Measurements from ENCODE around the gene DMAC2.
"Not testable (repeated sequence)": the region's sequence is repeated elsewhere in the genome, so short reads cannot be mapped to it uniquely, and the experiment has no call there.

The DMAC2 gene

DNA sequence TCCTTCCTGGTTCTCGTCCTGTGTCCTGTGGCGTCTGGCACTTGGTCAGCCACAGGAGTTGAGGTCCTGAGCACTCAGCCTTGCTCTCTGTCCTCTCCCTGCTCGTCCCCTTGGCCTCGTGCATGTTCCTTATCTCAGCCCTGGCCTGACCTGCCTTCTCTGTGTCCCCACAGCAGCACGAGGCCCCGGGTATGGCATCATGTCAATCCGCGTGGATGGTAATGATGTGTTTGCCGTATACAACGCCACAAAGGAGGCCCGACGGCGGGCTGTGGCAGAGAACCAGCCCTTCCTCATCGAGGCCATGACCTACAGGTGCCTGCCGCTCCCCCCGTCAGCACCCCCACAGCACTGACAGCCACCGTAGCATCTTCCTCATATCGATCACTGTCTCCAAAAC, 17.3 kb downstream of the DMAC2 start:
- no peak for DNase-seq (ENCODE audit: low read depth in 2 of 2)

DNA sequence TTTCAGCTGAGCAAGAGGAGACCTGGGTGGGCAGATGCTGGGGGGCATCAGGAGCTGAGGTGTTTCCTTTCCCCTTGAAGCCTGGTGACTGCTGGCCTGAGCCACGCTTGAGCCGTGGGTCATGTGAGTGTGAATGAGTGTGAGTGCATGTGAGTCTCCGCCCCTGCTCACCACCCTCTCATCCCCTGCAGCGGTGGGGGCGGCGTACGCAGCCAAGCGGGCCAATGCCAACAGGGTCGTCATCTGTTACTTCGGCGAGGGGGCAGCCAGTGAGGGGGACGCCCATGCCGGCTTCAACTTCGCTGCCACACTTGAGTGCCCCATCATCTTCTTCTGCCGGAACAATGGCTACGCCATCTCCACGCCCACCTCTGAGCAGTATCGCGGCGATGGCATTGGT, 17.7 kb downstream of the DMAC2 start:
- no peak for DNase-seq (ENCODE audit: low read depth in 2 of 2)

DNA sequence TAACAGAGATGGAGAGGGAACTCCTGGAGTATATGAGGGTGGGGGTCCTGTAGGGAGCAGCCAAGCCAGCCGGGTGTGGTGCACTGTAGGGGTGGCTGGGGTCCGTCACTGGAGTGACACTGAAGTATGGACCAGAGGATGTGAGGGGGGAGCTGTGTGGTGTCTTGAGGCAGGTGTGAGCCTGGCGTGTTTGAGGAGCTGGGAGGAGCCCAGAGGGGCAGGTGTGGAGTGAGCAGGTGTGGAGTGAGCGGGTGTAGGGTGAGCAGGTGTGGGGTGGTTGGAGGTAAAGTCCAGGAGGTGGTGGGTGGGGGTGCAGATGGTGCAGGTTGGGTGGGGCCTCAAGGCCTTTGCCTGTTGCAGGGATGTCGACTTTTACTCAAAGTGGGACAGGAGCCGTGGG, 18.4 kb downstream of the DMAC2 start:
- DNase-seq (ENCODE audit: low read depth in 2 of 2), result no peak

DNA sequence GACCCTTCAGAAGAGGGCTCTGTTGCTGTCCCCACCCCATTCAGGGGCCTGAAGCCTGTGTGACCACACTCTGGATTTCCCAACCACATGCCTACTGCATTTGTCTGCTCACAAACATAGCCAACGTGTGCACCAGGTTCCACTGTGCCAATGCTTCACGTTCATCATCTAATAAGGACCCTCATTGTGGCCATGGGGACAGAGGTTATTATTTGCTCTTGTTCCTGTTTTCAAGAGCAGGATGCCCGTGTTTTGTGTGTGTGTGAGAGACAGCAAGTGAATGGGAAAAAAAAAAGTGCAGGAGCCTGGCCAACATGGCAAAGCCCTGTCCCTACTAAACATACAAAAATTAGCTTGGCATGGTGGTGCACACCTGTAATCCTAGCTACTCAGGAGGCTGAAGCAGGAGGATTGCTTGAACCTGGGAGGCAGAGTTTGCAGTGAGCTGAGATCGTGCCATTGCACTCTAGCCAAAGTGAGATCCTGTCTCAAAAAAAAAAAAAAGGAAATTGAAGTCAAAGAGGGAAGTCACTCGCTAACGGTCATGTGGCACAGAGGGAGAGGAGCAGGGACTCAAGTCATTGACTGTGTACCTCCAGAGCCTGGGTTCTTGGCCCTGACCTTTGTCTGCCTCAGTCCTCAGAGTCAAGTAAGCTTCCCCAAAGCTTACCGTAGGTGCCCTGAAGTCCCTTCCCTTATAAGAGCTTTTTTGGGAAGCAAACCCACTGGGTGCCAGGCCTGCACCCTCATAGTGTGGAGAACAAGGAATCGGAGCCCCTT, 19.4 kb downstream of the DMAC2 start:
- no peak for DNase-seq (ENCODE audit: low read depth in 2 of 2)

DNA sequence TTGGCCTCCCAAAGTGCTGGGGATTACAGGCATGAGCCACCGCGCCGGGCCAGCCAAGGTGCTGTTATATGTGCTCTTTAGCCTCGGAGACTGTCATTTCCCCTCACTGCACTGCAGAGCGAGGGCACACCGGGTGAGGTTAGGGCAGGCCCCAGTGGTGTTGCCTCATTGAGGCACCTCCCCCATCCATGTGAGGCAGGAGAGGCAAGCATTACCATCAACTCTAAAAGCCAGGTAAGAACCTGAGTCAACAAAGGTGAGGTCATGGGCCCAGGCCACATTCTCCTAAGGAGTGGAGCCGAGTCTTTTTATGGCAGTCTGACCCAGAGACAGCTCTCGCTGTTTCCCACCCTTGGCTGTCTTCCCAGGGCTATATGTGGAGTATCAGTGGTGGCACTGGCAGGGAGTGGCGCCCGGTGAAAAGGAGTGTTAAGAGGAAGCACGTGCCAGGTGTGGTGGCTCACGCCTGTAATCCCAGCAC, 23.5 kb downstream of the DMAC2 start:
- DNase-seq (ENCODE audit: low read depth in 2 of 2), result no peak

DNA sequence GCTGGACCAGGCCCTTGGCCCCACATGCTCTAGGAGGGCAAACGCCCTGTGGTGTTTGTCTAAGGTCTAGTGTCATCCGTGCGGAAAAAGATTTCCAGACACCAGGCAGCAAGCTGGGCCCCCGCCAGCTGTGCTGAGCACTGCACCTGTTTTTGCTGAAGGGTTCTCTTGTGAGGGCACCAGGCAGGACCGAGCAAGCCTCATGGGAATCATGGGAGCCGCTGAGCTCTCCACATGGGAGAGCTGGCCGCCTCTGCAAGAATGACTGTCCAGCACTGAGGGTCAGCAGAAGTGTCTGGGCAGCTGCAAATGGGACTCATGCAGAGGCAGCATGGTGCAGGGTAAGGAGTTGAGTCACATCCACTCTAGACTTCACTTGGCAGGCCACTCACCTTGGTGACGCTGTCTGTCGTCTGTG, 24.5 kb downstream of the DMAC2 start:
- no peak for DNase-seq (ENCODE audit: low read depth in 2 of 2)

DNA sequence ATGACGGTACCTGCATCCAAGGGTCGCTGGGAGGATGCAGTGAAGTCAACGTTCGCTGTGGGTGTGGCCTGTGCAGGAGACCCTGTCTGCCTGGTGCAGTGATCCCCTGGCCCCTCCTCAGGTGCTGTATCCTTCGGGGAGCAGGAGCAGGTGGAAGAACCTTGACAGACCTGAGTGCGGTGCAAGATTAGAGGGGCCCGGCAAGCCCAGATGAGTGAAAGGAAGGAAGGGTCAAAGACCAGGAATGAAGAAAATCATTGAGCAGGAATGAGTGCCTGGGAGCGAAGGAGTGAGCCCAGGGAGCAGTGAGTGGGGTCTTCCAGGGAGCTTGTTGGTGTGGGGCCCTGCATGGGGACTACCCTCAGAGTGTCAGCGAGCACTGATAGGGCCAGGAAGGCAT, 25.3 kb downstream of the DMAC2 start:
- no peak for DNase-seq (ENCODE audit: low read depth in 2 of 2)

DNA sequence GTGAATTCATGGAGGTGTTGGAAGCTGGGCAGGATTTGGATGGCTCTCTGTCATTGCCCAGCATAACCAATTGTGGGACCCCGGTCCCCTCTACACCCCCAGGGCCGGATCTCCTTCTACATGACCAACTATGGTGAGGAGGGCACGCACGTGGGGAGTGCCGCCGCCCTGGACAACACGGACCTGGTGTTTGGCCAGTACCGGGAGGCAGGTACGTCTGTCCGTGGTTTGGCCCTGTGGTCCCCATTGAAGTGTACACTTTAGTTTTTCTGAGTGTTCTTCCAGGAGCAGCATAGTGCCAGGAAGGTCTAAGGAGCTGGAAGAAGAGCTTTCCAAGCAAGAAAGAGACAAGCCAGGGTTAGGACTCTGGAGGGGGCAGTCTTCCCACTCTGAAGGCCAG, 25.8 kb downstream of the DMAC2 start:
- no peak for DNase-seq (ENCODE audit: low read depth in 2 of 2)

DNA sequence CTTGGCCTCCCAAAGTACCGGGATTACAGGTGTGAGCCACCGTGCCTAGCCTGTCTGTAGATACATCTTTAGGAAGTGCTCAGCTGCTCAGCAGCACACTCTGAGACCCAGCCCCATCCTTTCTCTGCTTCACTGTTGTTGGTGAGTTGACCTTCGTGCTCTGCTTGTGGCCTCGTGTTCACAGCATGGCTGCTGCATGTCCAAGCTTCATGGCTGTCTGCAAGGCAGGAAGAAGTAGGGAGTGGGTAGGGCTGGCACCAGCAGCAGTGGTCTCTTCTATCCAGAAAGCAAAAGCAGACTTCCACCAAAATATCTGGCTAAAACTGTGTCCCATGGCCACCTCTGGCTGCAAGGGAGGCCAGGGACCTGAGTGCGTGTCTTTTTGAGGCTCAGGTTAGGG, 26.8 kb downstream of the DMAC2 start:
- DNase-seq (ENCODE audit: low read depth in 2 of 2), result no peak

DNA sequence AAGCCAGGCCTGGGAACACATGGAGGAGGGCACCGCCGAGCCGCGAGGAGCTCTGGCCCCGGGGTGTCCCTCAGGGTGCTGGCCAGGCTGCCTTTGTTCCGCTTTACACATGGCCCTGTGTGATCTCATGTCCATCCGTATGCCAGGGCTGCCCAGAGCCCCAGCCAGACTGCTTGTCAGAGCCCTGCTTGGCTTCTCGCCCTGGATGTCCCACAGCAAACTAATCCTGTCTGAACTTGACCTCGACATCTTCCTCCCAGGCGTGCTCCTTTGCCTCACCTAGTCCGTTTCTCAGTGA, 27.8 kb downstream of the DMAC2 start:
- DNase-seq (ENCODE audit: low read depth in 2 of 2), result no peak

DNA sequence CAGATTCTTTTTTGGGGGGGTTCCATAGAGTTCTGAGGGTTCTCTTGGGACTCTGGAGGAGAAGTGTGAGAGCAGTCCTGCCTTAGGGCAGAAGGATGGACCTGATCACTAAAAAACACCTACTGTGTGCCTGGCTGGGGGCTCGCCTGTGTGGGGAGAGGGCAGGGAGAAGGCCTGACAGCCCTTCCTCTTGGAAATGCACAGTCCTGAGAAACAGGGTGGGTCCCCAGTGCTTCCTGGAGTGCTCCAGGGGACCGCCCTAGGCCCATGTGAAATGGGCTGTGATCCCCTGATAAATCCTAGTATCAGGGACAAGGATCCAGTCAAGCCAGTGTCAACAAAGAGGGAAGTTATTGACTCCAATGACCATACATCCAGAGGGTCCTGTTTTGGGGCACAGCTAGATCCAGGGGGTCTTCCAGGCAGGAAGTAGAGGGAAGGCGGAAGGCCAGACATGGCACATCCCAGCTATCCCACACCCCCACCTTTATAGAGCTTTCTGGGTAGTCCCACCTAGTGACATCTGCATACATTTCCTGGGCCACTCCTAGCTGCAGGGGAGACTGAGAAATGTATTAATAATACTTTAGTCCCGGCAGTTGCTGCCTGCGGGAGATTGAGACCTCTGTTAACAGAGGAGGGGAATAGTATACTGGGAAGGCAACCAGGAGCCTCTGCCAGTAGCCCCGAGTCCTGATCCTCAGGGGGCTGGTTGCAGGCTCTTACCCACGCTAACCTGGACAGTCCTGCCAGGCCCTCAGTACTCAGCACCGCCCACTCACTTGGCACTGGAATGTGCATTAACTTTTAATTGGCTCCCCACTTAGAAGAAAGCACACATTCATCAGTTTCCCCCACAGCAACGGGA, 28.4 kb downstream of the DMAC2 start:
- no peak for DNase-seq (ENCODE audit: low read depth in 2 of 2)

DNA sequence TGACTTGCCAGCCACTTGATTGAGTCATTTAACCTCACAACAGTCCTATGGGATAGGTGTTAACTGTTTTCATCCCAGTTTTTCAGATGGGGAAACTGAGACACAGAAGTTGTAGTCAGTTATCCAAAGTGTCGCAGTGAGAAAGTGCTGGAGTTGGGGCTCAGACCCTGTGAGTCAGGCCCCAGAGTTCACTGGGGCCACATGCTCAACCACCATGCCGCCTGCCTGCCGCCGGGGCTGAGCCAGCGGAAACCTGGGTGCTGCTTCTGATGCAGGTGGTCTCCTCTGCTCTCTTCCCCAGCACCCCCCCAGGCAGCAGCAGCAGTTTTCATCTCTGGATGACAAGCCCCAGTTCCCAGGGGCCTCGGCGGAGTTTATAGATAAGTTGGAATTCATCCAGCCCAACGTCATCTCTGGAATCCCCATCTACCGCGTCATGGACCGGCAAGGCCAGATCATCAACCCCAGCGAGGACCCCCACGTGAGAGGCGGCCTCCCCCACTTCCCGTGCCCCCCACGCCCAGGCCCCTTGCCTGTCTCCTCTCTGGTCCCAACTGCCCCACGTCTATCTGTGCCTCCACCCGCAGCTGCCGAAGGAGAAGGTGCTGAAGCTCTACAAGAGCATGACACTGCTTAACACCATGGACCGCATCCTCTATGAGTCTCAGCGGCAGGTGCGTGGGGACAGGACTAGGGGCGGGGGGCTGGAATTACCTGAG, 29.2 kb downstream of the DMAC2 start:
- DNase-seq (ENCODE audit: low read depth in 2 of 2), result no peak

DNA sequence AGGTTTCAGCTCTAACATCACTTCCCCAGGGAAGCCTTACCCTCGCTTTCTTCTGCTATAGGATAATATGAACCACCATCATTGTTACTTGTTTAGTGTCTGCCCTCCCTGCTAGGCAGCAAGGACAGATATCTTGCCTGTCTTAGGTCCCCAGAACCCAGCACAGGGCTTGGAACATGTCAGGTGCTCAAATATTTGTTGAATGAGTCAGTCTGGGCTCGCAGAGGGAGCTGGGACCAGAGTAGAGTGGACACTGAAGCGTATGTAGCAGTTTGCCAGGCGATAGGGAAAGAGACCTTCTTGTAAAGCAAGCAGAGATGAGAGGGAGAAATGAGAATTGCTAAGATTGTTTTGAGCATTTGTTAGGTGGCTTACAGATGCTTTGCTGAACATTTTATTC, 30.4 kb downstream of the DMAC2 start:
- no peak for DNase-seq (ENCODE audit: low read depth in 2 of 2)

DNA sequence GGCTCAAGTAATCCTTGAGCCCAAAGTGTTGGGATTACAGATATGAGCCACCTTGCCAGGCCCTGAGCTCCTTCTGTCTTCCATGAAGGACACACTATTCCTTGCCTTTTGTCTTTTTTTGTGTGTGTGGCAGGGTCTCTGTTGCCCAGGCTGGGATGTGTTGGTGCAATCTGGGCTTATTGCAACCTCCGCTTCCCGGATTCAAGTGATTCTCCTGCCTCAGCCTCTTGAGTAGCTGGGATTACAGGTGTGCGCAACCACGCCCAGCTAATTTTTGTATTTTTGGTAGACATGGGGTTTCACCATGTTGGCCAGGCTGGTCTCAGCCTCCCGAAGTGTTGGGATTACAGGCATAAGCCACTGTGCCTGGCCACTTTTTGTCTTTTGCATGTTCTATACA, 30.9 kb downstream of the DMAC2 start:
- DNase-seq (ENCODE audit: low read depth in 2 of 2), result not testable (repeated sequence)

DNA sequence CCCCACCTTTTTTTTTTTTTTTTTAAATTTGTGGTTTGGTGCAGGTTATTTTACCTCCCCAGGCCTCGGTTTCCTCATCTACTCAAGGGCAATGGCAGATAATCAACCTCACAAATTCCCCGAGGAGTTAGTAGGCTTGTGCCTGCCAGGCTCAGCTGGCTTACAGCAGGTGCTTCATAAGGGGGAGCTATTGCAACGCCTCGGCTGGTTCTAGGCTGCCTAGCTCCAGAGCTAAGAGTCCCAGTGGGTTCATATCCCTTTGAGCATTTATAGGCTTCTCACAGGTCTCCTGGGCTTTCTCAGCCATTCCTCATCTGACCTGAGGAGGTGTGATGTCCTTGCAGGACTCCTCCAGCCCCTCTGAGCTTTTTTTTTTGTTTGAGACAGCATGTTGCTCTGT, 31.5 kb downstream of the DMAC2 start:
- no peak for DNase-seq (ENCODE audit: low read depth in 2 of 2)

DNA sequence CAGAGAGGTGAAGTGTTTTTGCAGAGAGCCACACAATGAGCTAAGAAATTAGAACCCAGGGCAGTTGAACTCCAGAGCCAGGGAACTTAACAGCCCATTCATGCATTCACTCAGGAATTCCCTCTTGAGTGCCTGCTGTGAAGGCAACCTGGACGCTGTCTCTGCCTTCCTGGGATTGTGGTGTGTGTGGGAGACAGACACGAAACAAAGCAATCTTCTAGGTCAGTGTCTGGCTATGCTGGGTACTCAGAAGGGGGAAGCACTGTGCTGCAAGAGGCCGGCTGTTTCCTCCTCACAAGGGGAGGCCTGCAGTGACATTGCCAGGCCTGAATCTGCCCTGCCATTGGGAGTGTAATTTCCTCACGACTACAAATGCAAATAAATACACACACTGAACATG, 32.4 kb downstream of the DMAC2 start:
- no peak for DNase-seq (ENCODE audit: low read depth in 2 of 2)

DNA sequence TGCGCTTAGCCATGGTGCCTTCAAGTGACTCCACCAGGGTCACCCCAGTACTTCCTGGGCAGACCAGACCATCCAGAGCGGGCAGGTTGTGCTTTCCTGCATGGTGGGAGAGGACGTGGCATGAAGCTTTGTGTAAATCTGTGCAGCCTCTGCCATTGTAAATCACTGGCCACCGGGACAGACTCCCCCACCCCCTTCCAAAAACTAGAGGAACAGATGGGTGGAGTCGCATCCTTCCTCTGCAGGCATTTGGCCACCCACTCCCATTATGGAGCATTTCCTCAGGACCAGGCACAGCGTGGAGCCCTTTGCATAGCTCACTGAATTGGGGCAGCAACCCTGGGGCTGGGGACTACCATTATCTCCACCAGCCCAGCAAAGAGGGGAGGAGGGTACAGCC, 33.9 kb downstream of the DMAC2 start:
- DNase-seq (ENCODE audit: low read depth in 2 of 2), result no peak

DNA sequence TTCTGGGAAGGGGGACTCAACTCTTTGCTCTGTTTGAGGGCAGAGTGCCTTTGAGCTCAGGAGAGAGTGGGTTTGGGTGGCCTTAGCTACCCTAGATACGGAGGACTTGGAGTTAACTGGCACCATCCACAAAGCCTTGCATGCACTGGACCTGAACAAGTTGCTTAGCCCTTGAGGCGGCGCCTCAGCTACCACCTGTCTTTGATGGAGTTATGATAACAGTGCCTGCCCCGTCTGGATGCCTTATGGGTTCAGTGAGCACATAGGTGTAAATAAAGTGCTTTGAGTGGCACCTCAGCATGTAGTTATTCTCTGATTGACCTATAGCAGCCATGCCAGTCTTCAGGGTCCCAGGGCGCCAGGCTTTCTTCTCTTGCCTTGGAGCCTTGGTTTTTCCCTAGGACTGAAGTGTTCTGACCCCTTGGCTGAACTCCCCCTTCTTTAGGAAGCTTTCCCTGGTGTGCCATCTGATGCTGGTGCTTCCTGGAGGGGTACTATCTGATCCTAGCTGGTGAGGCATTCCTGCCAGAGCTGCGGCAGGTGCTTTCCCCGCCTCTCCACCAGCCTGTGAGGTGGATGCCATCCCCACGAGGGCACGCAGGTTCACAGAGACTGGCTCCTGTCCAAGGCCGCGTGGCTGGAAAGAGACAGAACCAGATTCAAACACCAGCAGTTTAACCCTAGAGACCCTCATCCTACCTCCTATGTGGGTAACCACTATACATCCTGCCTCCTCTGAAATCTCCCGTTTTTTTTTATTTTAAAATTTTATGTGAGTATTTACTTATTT, 36.3 kb downstream of the DMAC2 start:
- no peak for DNase-seq (ENCODE audit: low read depth in 2 of 2)

DNA sequence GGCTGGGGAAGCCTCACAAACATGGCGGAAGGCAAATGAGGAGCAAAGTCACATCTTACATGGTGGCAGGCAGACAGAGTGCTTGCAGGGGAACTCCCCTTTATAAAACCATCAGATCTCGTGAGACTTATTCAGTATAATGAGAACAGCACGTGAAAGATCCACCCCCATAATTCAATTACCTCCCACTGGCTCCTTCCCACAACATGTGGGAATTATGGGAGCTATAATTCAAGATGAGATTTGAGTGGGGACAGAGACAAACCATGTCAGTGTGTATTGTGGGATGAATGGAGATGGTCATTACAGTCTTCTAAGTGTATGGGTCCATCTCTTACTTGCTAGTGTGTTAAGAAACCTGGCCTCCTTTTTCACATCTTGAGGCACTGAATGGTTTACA, 37.7 kb downstream of the DMAC2 start:
- DNase-seq (ENCODE audit: low read depth in 2 of 2), result no peak

DNA sequence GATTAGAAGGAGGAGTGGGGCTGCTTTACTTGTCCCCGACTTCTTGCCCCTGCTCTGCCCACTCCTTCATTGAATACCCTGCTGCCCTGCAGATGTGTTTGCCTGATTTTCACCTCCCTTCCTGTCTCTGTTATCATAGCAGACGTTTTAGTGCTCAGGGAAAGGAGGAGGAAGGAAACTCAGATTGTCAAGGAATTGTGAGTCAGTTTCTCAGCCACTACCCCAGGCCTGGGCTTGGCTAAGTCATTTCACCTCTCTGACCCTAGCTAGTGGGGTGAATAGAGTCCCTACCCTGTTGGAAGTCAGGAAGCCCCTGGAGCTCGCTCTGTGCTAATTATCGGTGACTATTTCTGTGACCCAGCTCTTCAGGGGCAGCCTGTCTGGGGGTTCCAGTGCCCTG, 38.2 kb downstream of the DMAC2 start:
- DNase-seq (ENCODE audit: low read depth in 2 of 2), result no peak

DNA sequence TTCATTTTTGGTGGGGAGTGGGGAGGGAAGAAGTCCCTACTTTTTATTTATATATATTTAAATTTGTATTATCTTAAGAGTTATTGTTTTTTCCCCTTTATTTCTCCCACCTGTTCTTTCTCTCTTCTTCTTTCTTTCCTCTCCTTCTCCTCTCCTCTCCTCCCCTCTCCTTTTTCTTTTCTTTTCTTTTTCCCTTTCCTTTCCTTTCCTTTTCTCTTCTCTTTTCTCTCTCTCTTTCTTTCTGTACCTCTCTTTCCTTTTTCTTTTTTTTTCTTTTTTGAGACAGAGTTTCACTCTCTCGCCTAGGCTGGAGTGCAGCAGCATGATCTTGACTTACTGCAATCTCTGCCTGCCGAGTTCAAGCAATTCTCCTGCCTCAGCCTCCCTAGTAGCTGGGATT, 40.2 kb downstream of the DMAC2 start:
- DNase-seq (ENCODE audit: low read depth in 2 of 2), result no peak

DNA sequence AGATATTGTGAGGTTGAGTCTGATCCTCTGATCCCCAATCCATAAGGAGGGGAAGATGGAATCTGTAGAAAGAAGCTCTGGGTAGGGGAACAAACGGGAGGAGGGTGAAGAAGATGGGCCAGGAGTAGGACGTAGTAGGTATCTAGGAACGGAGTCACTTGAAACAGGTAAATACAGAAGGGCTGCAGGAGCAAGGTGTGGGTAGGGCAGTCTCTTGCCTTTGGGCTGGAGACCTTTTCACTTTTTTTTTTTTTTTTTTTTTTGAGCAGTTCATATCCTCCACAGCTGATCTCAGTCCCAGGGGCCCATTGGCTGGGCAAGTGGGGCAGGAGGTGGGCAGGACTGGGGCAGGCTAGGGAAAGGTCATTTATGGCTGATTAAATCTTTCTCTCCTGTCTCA, 40.6 kb downstream of the DMAC2 start:
- DNase-seq (ENCODE audit: low read depth in 2 of 2), result no peak
